Panc1 (cell line): ENCODE results near the gene CTF1.

Source experiments
- CTCF ChIP-seq: fragments of 450-650 bp; IDR thresholded peaks from 2 replicates; pipeline ENCODE4 v1.5.1; 2017; ENCODE audit warnings: mild to moderate bottlenecking
- POLR2AphosphoS5 ChIP-seq: IDR thresholded peaks from 2 replicates; pipeline ENCODE4 v1.6.1; 2012; ENCODE audit warnings: mild to moderate bottlenecking, low read depth, low read length, moderate library complexity
- REST ChIP-seq, 2 experiments: IDR thresholded peaks; 2 replicates each; pipeline ENCODE4 v1.6.1; 2011 to 2012; ENCODE audit warnings: low read depth in 2 of 2, control low read depth in 1 of 2, low read length in 1 of 2, mild to moderate bottlenecking in 1 of 2, moderate library complexity in 1 of 2; ENCODE audit not compliant: insufficient read depth in 1 of 2

GRCh38 chr16:30922960-30923535 is 26.6 kb downstream of the CTF1 start:
- no peak for TF ChIP-seq CTCF
- no peak for TF ChIP-seq POLR2AphosphoS5
- TF ChIP-seq REST (IDR thresholded peaks at IDR 0.05; ENCODE audit: insufficient read depth in 1 of 2, low read depth in 2 of 2, low read length in 1 of 2) = no peak
